T-helper 1 cell treated with Interleukin-12 subunit alpha and Interleukin-12 subunit beta and Interleukin-4 antibody, amounts not matched to agents 30 ng/mL and 1 ng/mL, for 36 hours (primary cell): ENCODE data around the gene C9orf50. TPM values are rescaled to one million over a fixed set of nuclear protein-coding genes. Genes with fewer than 3 reads are reported as not detected.

Experiments used
- intact Hi-C: fragments of 100-400 bp; cut with micrococcal nuclease; formaldehyde crosslinking; loops from one replicate; pipeline ENCODE4 v1.15.1; 2024
- total RNA-seq: library from RNA; stranded (reverse); gene quantifications from 2 replicates; pipeline ENCODE4 v1.2.3, GENCODE V29; 2022

The C9orf50 gene
- total RNA-seq, 1 donor from 2014 or later = not detected

DNA sequence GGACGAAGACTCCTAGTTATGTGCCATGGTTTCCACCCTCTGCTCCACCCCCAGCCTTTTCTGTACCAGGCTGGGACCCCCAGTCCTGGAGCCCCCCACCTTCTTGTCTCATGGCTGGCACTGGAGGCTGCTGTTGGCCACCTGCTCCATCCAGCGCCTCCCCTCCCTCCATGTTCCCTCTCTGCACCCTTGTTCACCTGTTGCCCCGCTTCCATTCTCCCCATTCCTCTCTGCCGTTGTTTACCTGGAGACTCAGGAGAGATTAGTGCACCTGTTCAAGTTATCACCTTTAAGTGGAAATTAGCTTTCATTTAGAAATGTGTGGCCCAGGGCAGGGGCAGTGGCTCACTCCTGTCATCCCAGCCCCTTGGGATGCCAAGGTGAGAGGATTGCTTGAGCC, 12.3 kb upstream of the C9orf50 start:
- intact Hi-C loops = no loop called here

DNA sequence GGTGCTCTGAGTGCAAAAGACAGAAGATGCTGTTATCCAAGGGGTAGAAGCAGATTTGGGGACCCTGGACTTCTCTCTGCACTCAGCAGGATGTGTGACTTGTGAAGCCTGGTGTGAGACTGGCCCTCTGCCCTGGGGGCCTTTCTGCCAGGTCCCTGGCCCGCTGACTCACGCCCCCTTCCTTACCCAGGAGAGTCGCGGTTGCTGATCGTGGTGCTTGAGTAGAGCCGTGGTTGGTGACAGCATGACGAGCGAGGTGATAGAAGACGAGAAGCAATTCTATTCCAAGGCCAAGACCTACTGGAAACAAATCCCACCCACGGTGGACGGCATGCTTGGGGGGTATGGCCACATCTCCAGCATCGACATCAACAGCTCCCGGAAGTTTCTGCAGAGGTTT, 11.6 kb upstream of the C9orf50 start:
- intact Hi-C loops = no loop called here

DNA sequence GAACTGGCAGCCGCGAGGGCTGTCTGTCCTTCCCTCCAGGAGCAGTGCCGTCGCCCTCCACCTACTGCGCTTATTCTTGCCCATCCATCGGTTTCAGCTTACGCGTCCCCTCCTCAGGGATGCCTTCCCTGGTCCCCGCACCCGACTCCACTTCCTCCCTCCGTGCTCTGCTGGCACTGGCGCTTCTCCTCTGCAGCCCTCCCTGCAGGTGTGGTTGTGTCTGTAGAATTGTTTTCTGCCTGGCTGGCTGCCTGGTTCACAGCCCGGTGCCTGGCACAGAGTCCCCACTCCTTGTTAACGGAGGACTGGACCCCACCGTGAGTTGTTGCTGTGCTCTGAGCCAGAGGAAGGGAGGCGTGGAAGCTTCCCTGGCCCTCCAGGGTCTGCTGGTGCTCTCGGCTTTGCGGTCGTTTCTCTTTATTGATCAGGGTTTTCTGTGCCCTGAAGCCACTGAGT, 10.8 kb upstream of the C9orf50 start:
- intact Hi-C loops = no loop called here

GRCh38 chr9:129630967-129631673, 10.2 kb upstream of the C9orf50 start:
- intact Hi-C loops = no loop called here

DNA sequence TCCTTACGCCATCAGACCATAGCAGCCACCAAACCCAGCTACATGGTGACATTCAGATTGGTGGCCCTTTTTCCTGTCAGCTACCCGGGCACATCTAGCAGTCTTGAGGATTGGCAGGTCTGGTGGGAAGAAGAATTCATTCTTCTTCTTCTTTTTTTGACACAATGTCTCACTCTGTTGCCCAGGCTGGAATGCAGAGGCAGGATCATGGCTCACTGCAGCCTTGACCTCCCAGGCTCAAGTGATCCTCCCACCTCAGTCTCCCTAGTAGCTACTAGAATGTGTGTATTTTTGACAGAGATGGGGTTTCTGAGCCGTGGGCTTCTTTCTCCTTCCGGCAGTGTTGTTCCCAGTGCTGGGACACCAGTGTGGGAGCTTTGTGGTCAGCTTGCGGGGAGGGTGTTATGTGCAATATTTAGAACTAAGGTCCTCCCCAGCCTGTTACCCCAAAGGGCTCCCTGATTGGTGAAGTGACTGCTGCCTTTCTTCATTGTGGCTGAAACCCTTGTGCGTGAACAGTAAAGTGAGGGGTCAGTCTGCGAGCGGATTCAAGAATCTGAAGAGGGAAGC, 8.4 kb upstream of the C9orf50 start:
- intact Hi-C loops = loop anchor here (10.0 kb wide), 1 partner anchor 415 kb away; the partner anchor contains the start of gene FNBP1

GRCh38 chr9:129628709-129629108, 7.8 kb upstream of the C9orf50 start:
- intact Hi-C loops = loop anchor here (10.0 kb wide), 1 partner anchor 416 kb away; the partner anchor contains the start of gene FNBP1

GRCh38 chr9:129627556-129628440, 6.9 kb upstream of the C9orf50 start:
- intact Hi-C loops = loop anchor here (2.0 to 10.0 kb wide), 2 partner anchors 417 to 591 kb away; partner anchors contain the start of genes FNBP1 and MIGA2

- intact Hi-C loops = loop anchor here (1.0 to 10.0 kb wide), 8 partner anchors 16 to 590 kb away; partner anchors contain the start of genes ASB6, C9orf78, CRAT and DOLPP1
These were observed 5.9 kb upstream of the C9orf50 start for GRCh38 chr9:129626625-129627284.

- intact Hi-C loops = loop anchor here (1.0 to 10.0 kb wide), 8 partner anchors 16 to 589 kb away; partner anchors contain the start of genes ASB6, C9orf78, CRAT and DOLPP1
These were observed 5.3 kb upstream of the C9orf50 start, which contains the start of gene NTMT1 for GRCh38 chr9:129626079-129626624. Gene NTMT1 (plus strand): TSS chr9:129626163. CDS start chr9:129632704, 6,541 bp downstream.

- intact Hi-C loops = loop anchor here (1.0 to 10.0 kb wide), 6 partner anchors 14 to 494 kb away; partner anchors contain the start of gene FNBP1
These were observed 4.0 kb upstream of the C9orf50 start for GRCh38 chr9:129624947-129625346.

GRCh38 chr9:129624168-129624759, 3.4 kb upstream of the C9orf50 start:
- intact Hi-C loops = loop anchor here (1.0 to 10.0 kb wide), 5 partner anchors 13 to 493 kb away; partner anchors contain the start of gene FNBP1

DNA sequence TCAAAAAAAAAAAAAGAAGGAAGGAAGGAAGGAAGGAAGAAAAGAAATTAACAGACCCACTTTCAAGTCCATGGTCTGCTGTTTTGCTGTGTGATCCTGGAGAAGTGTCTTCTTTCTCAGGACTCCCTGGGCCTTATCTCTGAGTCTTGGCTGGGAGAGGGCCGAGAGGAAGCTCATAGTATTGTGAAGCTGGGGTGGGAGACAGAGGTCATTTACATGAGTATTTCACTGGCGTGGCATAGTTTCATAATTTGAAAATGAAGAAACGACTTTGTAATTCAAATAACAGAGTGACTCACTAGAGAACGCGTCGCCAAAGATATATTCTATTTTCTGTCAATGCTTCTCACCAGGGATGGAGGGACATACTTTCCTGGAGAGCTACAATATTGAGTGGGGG, 2.4 kb upstream of the C9orf50 start:
- intact Hi-C loops = loop anchor here (10.0 kb wide), 1 partner anchor 421 kb away; the partner anchor contains the start of gene FNBP1

- intact Hi-C loops = loop anchor here (10.0 kb wide), 1 partner anchor 425 kb away; the partner anchor contains the start of gene FNBP1
These were observed 873 bp downstream of the C9orf50 start for GRCh38 chr9:129619787-129620668.

- intact Hi-C loops = no loop called here
These were observed 3.7 kb downstream of the C9orf50 start for GRCh38 chr9:129617167-129617566.

DNA sequence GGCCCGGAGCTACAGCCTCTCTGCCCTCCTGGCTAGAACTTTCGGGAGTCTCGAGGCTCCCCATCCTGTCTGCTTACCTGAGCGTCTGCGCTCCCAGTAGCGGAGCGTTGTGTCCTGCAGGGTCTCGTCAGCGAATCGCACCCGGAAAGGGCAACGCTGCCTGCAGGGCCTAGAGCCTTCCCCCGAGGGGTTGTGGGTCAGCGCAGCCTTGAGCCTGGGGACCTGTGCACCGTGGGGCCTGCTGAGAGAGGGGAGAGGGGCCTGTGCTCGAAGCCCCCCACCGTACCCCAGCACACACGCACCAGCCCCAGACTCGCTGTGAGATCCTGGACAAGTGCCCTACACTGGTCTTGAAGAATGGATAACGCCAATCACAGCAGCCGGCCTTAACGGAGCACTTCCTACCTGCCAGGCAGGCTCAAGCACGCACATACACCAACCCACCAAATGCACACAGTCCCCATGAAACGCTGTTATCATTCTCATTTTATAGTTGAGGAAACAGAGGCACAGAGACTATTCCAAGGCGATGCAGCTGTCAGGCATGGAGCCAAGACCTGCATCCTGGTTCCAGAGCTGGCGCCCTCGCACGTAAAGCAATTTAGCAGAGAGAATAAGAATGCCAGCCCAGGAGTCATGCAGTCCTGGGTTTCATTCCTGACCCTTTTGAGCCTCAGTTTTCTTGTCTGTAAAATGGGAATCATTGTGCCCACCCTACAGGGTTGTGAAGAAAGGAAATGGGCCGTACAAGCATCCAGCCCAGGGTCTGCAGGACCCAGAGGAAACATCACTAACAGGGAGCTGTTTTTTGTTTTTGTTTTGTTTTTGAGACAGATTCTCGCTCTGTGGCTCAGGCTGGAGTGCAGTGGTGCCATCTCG, 5.3 kb downstream of the C9orf50 start:
- intact Hi-C loops = no loop called here

GRCh38 chr9:129614932-129615331, 6.0 kb downstream of the C9orf50 start:
- intact Hi-C loops = loop anchor here (5.0 kb wide), 2 partner anchors 203 to 378 kb away; no protein-coding TSS in a partner anchor

- intact Hi-C loops = loop anchor here (5.0 kb wide), 2 partner anchors 201 to 376 kb away; no protein-coding TSS in a partner anchor
These were observed 7.3 kb downstream of the C9orf50 start for GRCh38 chr9:129613520-129614175.
